GM12878 (cell line): Measurements from ENCODE around the gene IFNB1. TPM values are rescaled to one million over a fixed set of nuclear protein-coding genes. Genes with fewer than 3 reads are reported as not detected.

Experiments
- ATAC-seq: fragments of 200-7000 bp; cut with Tn5 transposase; 3 replicates; pipeline ENCODE4 v1.9.1; 2020; ENCODE audit warnings: mild to moderate bottlenecking, moderate library complexity
- BruUV-seq: library from RNA; stranded (reverse); fragments of 400-500 nt; replicated peaks from 2 replicates; lab custom pipeline; 2021; lab: Mats Ljungman, UMichigan
- CTCF ChIA-PET: fragments of 300-600 bp; sonication (Branson Sonifier 250); formaldehyde crosslinking; extraction: SDS; loops from one replicate; lab custom pipeline; 2021; ENCODE audit warnings: inconsistent platforms; lab: Yijun Ruan, JAX
- POLR2A ChIA-PET: fragments of 350-600 bp; formaldehyde crosslinking; extraction: SDS; loops from one replicate; lab custom pipeline; 2021; ENCODE audit warnings: inconsistent platforms; lab: Charles Lee
- RAD21 ChIA-PET: fragments of 300-600 bp; sonication (Branson Sonifier 250); formaldehyde crosslinking; loops from one replicate; lab custom pipeline; 2023; ENCODE audit warnings: antibody characterized with exemption; ENCODE audit not compliant: unreplicated experiment; lab: Charles Lee
- SMC1A ChIA-PET: fragments of 300-600 bp; sonication (Branson Sonifier 250); formaldehyde crosslinking; loops from one replicate; lab custom pipeline; 2023; ENCODE audit not compliant: unreplicated experiment, uncharacterized antibody; lab: Charles Lee
- DNase-seq: peaks from one replicate; pipeline ENCODE4 v3.0.0-alpha.2; 2011; ENCODE audit warnings: low read depth, low spot score
- FAIRE-seq: peaks from 3 replicates; lab custom pipeline; 2011; peaks lifted over from hg19 to GRCh38; lab: Jason Lieb, UNC
- H2AFZ ChIP-seq: 2 replicates; pipeline ENCODE4 v1.6.0; 2011; ENCODE audit warnings: low read depth, low read length, control low read depth; ENCODE audit not compliant: control insufficient read depth
- H3K27ac ChIP-seq: 2 replicates; pipeline ENCODE4 v1.5.1; 2011; ENCODE audit warnings: control low read depth; ENCODE audit not compliant: control insufficient read depth, insufficient read depth
- H3K27me3 ChIP-seq, 2 experiments: replicated peaks in 1 of 2; 2 replicates each; pipeline versions ENCODE4 v1.6.0 to v1.6.1; 2011; ENCODE audit warnings: low read length in 1 of 2; ENCODE audit not compliant: control insufficient read depth in 2 of 2, insufficient read depth in 2 of 2
- H3K36me3 ChIP-seq, 2 experiments: 2 replicates each; pipeline ENCODE4 v1.5.1; 2011; ENCODE audit warnings: low read length in 1 of 2; ENCODE audit not compliant: control insufficient read depth in 2 of 2, insufficient read depth in 2 of 2
- H3K4me1 ChIP-seq: 2 replicates; pipeline ENCODE4 v1.6.1; 2011; ENCODE audit warnings: mild to moderate bottlenecking, low read length, moderate library complexity, mixed read lengths; ENCODE audit not compliant: control insufficient read depth, insufficient read depth
- H3K4me2 ChIP-seq: 2 replicates; pipeline ENCODE4 v1.6.0; 2011; ENCODE audit warnings: control low read depth; ENCODE audit not compliant: control insufficient read depth, insufficient read depth
- H3K4me3 ChIP-seq: fragments of 200-600 bp; sonication (generic); 2 replicates; pipeline ENCODE4 v1.5.1; 2016
- H3K79me2 ChIP-seq: 2 replicates; pipeline ENCODE4 v1.6.0; 2011; ENCODE audit warnings: low read length; ENCODE audit not compliant: control insufficient read depth, insufficient read depth
- H3K9ac ChIP-seq: 2 replicates; pipeline ENCODE4 v1.8.0; 2011; ENCODE audit warnings: low read length, control low read depth, mixed read lengths; ENCODE audit not compliant: control insufficient read depth, insufficient read depth
- H3K9me3 ChIP-seq: replicated peaks from 3 replicates; pipeline ENCODE4 v1.5.1; 2011; ENCODE audit warnings: mild to moderate bottlenecking, low read length; ENCODE audit not compliant: control insufficient read depth, insufficient read depth
- H4K20me1 ChIP-seq: 2 replicates; pipeline ENCODE4 v1.6.0; 2011; ENCODE audit not compliant: control insufficient read depth, insufficient read depth
- BHLHE40 ChIP-seq, 2 experiments: fragments of 450-650 bp in 1 of 2; IDR thresholded peaks; 2 replicates each; pipeline ENCODE4 v1.6.1; 2011 to 2017; ENCODE audit warnings: low read depth in 2 of 2, borderline replicate concordance in 1 of 2, improper control_type of control experiment in 1 of 2, low read length in 1 of 2, mild to moderate bottlenecking in 1 of 2
- E4F1 ChIP-seq: fragments of 450-650 bp; IDR thresholded peaks from 2 replicates; pipeline ENCODE4 v1.6.1; 2018; ENCODE audit warnings: borderline replicate concordance, mild to moderate bottlenecking; ENCODE audit not compliant: partially characterized antibody
- ESRRA ChIP-seq: IDR thresholded peaks from 2 replicates; pipeline ENCODE4 v1.6.1; 2012; ENCODE audit warnings: mild to moderate bottlenecking, low read length, improper control_type of control experiment
- GABPA ChIP-seq: IDR thresholded peaks from 2 replicates; pipeline ENCODE4 v1.6.1; 2014; ENCODE audit warnings: antibody characterized with exemption, low read depth, mild to moderate bottlenecking, inconsistent platforms
- IKZF1 ChIP-seq: fragments of 450-650 bp; conservative IDR thresholded peaks from 2 replicates; pipeline ENCODE4 v1.6.1; 2017; ENCODE audit warnings: antibody characterized with exemption, mild to moderate bottlenecking
- RUNX3 ChIP-seq: IDR thresholded peaks from 2 replicates; pipeline ENCODE4 v1.6.1; 2012; ENCODE audit warnings: low read length, inconsistent platforms
- SMAD5 ChIP-seq: IDR thresholded peaks from 2 replicates; pipeline ENCODE4 v1.6.1; 2016; ENCODE audit warnings: antibody characterized with exemption, low read depth
- SREBF2 ChIP-seq: IDR thresholded peaks from 2 replicates; pipeline ENCODE4 v1.6.1; 2012; ENCODE audit warnings: mild to moderate bottlenecking, low read length
- SRF ChIP-seq, 2 experiments: IDR thresholded peaks; 2 replicates each; pipeline ENCODE4 v1.6.1; 2011; ENCODE audit warnings: low read depth in 2 of 2, low read length in 2 of 2, mild to moderate bottlenecking in 1 of 2, moderate library complexity in 1 of 2
- SUPT20H ChIP-seq: IDR thresholded peaks from 2 replicates; pipeline ENCODE4 v1.6.1; 2011; ENCODE audit warnings: low read depth, mild to moderate bottlenecking, low read length, moderate library complexity, borderline replicate concordance; ENCODE audit not compliant: control insufficient read depth
- ZNF24 ChIP-seq: fragments of 450-650 bp; IDR thresholded peaks from 2 replicates; pipeline ENCODE4 v1.6.1; 2017; ENCODE audit warnings: antibody characterized with exemption, mild to moderate bottlenecking
- ZNF622 ChIP-seq: fragments of 450-650 bp; IDR thresholded peaks from 2 replicates; pipeline ENCODE4 v1.6.1; 2017; ENCODE audit warnings: mild to moderate bottlenecking, inconsistent platforms
- WGBS: methylation state at CpG from one replicate; pipeline ENCODE4 v1.1.6; 2016; ENCODE audit warnings: low lambda C conversion rate; ENCODE audit not compliant: insufficient replicate concordance, insufficient coverage; ENCODE audit errors: missing lambda C conversion rate; 5-methylcytosine and 5-hydroxymethylcytosine counted together
- in situ Hi-C: fragments of 300-500 bp; cut with MboI; formaldehyde crosslinking; loops from 9 replicates; pipeline ENCODE4 v1.14.3; 2018; ENCODE audit warnings: mixed read lengths
- intact Hi-C: fragments of 100-400 bp; cut with micrococcal nuclease; formaldehyde crosslinking; loops from one replicate; pipeline ENCODE4 v1.14.2; 2022; ENCODE audit not compliant: unreplicated experiment
- polyA plus RNA-seq, 11 experiments: library from polyadenylated mRNA; depleted of rRNA in 4 of 11; unstranded in 6 of 11; stranded (reverse) in 5 of 11; fragments of >200 nt; fragmentation: Nextera tagmentation in 4 of 11; fragmentation: Illumina TruSeq in 1 of 11; extraction: Ambion mirVana in 4 of 11; extraction: Trizol in 1 of 11; gene quantifications; 1 replicate in 1 of 11; 2 replicates in 10 of 11; pipeline versions ENCODE4 v1.2.1 to v1.2.3, GENCODE V29; 2011 to 2016; ENCODE audit warnings: inconsistent platforms in 2 of 11, missing spikeins in 2 of 11, low read depth in 1 of 11
- total RNA-seq, 4 experiments: library from RNA; depleted of rRNA in 3 of 4; stranded (reverse); fragments of >200 nt in 3 of 4; fragmentation: Illumina TruSeq in 1 of 4; extraction: Trizol in 1 of 4; gene quantifications; 2 replicates each; pipeline versions ENCODE4 v1.2.1 to v1.2.3, GENCODE V29; 2013 to 2021
- TF ChIP-seq, protein P1 (sequence below): fragments of 450-650 bp; IDR thresholded peaks from 2 replicates; pipeline ENCODE4 v1.6.1; 2017; ENCODE audit warnings: low read depth, mild to moderate bottlenecking, moderate library complexity
- TF ChIP-seq, protein P2 (sequence below): fragments of 450-650 bp; IDR thresholded peaks from 2 replicates; pipeline ENCODE4 v1.6.1; 2017; ENCODE audit warnings: mild to moderate bottlenecking, moderate library complexity

The IFNB1 gene
- total and polyA plus RNA-seq, 10 of the 15 experiments (the other 5 are each of a cell fraction or from before 2014, with no cell fraction given): 0.18 TPM; not detected in 9

GRCh38 chr9:21031091-21031807, 46.5 kb downstream of the IFNB1 start, which contains the start of gene HACD4:
Gene HACD4, minus strand, starts transcription at chr9:21031640. Its CDS starts 50 bp downstream, at chr9:21031590.
- in situ Hi-C loops (no loop called here), intact Hi-C loops (loop anchor here (2.0 kb wide), 2 partner anchors 16 to 34 kb away; no protein-coding TSS in a partner anchor)
- Histone ChIP-seq H3K4me2 (peak within 1 kb of the TSS; percentile 84), H3K4me3 (peak within 1 kb of the TSS; percentile 81), H3K79me2 (no peaks in the 10 kb centered on the region), H3K9me3 (no peaks in the 10 kb centered on the region), H3K27me3 (no peaks in the 10 kb centered on the region), H4K20me1 (no peaks in the 10 kb centered on the region), H3K9ac (peak within 1 kb of the TSS; percentile 70), H3K36me3 (no peaks in the 10 kb centered on the region), H3K4me1 (peaks cover 5% of the 10 kb centered on the region), H2AFZ (peak within 1 kb of the TSS; percentile 73), H3K27ac (peak within 1 kb of the TSS; percentile 62)
- 2% methylated on average over 26 of the region's 46 CpGs for WGBS
- CTCF ChIA-PET: interaction anchor here (0.9 to 2.7 kb wide), 4 partner anchors 34 to 146 kb away, joined by 3 to 11 read pairs (median 4); no protein-coding TSS in a partner anchor
- DNase-seq: peak; percentile 27
- BruUV-seq: no TSS peak
- SMC1A ChIA-PET: interaction anchor here (0.6 to 2.5 kb wide), 12 partner anchors 11 to 1847 kb away, joined by 3 to 14 read pairs (median 4); no protein-coding TSS in a partner anchor
- RAD21 ChIA-PET: interaction anchor here (0.6 to 1.9 kb wide), 10 partner anchors 34 to 391 kb away, joined by 3 to 7 read pairs (median 3); no protein-coding TSS in a partner anchor
- ATAC-seq: peak; percentile 90
- FAIRE-seq: no peak
- POLR2A ChIA-PET: interaction anchor here (0.6 to 1.3 kb wide), 5 partner anchors 13 to 549 kb away, joined by 3 to 7 read pairs (median 5); no protein-coding TSS in a partner anchor
- TF ChIP-seq SRF (IDR thresholded peaks at IDR 0.05; ENCODE audit: low read depth in 2 of 2, low read length in 2 of 2): no peak
- no peak for TF ChIP-seq ESRRA
- 0 out of 2 replicates have a peak, but pooled peaks have one; percentile 15 for TF ChIP-seq ZNF24
- TF ChIP-seq SUPT20H: no peak
- TF ChIP-seq, protein P1, sequence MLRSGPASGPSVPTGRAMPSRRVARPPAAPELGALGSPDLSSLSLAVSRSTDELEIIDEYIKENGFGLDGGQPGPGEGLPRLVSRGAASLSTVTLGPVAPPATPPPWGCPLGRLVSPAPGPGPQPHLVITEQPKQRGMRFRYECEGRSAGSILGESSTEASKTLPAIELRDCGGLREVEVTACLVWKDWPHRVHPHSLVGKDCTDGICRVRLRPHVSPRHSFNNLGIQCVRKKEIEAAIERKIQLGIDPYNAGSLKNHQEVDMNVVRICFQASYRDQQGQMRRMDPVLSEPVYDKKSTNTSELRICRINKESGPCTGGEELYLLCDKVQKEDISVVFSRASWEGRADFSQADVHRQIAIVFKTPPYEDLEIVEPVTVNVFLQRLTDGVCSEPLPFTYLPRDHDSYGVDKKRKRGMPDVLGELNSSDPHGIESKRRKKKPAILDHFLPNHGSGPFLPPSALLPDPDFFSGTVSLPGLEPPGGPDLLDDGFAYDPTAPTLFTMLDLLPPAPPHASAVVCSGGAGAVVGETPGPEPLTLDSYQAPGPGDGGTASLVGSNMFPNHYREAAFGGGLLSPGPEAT: no peak
- TF ChIP-seq E4F1: no peak
- TF ChIP-seq ZNF622: no peak
- peak; percentile 31; the same call in 1 of the 2 replicates for TF ChIP-seq SMAD5
- no peak for TF ChIP-seq SREBF2
- TF ChIP-seq RUNX3: peak; percentile 19; the same call in 1 of the 2 replicates
- peak in 1 of 2 experiments; percentile 23; a peak in 1 of 4 replicates for TF ChIP-seq BHLHE40 (IDR thresholded peaks at IDR 0.05; ENCODE audit: borderline replicate concordance in 1 of 2, low read depth in 2 of 2, low read length in 1 of 2)
- TF ChIP-seq GABPA: peak; percentile 50; the same call in 1 of the 2 replicates
- TF ChIP-seq, protein P2, sequence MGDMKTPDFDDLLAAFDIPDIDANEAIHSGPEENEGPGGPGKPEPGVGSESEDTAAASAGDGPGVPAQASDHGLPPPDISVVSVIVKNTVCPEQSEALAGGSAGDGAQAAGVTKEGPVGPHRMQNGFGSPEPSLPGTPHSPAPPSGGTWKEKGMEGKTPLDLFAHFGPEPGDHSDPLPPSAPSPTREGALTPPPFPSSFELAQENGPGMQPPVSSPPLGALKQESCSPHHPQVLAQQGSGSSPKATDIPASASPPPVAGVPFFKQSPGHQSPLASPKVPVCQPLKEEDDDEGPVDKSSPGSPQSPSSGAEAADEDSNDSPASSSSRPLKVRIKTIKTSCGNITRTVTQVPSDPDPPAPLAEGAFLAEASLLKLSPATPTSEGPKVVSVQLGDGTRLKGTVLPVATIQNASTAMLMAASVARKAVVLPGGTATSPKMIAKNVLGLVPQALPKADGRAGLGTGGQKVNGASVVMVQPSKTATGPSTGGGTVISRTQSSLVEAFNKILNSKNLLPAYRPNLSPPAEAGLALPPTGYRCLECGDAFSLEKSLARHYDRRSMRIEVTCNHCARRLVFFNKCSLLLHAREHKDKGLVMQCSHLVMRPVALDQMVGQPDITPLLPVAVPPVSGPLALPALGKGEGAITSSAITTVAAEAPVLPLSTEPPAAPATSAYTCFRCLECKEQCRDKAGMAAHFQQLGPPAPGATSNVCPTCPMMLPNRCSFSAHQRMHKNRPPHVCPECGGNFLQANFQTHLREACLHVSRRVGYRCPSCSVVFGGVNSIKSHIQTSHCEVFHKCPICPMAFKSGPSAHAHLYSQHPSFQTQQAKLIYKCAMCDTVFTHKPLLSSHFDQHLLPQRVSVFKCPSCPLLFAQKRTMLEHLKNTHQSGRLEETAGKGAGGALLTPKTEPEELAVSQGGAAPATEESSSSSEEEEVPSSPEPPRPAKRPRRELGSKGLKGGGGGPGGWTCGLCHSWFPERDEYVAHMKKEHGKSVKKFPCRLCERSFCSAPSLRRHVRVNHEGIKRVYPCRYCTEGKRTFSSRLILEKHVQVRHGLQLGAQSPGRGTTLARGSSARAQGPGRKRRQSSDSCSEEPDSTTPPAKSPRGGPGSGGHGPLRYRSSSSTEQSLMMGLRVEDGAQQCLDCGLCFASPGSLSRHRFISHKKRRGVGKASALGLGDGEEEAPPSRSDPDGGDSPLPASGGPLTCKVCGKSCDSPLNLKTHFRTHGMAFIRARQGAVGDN: peak; percentile 61; the same call in 1 of the 2 replicates
- peak; percentile 48; the same call in 1 of the 2 replicates for TF ChIP-seq IKZF1
